Activated T-helper 2 cell treated with anti-CD3 and anti-CD28 coated beads, Interferon-gamma antibody, Interleukin-2, Interleukin-4, amounts not matched to agents 10 μg/mL and 5 μg/mL and 100 μg/mL, durations not matched to agents 14 hours and 24 hours and 36 hours (primary cell): Measurements from ENCODE around the gene ARHGEF7. TPM values are rescaled to one million over a fixed set of nuclear protein-coding genes. Genes with fewer than 3 reads are reported as not detected.

ENCODE experiments used
- DNase-seq: peaks from one replicate; pipeline ENCODE4 v3.0.0; 2021; ENCODE audit warnings: low spot score
- H3K27ac Mint-ChIP-seq: one replicate; pipeline ENCODE4 v1.8.0; 2021; ENCODE audit warnings: mixed read lengths
- H3K27me3 Mint-ChIP-seq: one replicate; pipeline ENCODE4 v1.8.0; 2021; ENCODE audit warnings: low read depth, mixed read lengths
- H3K36me3 Mint-ChIP-seq: one replicate; pipeline ENCODE4 v1.8.0; 2021; ENCODE audit warnings: low read depth, mixed read lengths
- H3K4me1 Mint-ChIP-seq: one replicate; pipeline ENCODE4 v1.8.0; 2021; ENCODE audit warnings: low read depth, mixed read lengths
- H3K4me3 Mint-ChIP-seq: one replicate; pipeline ENCODE4 v1.8.0; 2021; ENCODE audit warnings: low read depth, mild to moderate bottlenecking, moderate library complexity, mixed read lengths
- H3K9me3 Mint-ChIP-seq: one replicate; pipeline ENCODE4 v1.8.0; 2021; ENCODE audit warnings: mixed read lengths
- intact Hi-C: fragments of 100-400 bp; cut with micrococcal nuclease; formaldehyde crosslinking; loops from one replicate; pipeline ENCODE4 v1.15.1; 2023
- total RNA-seq: library from RNA; stranded (reverse); gene quantifications from 2 replicates; pipeline ENCODE4 v1.2.3, GENCODE V29; 2022

The ARHGEF7 gene
- total RNA-seq, 1 donor from 2014 or later = 76.0 TPM

- H3K4me3 Mint-ChIP-seq = no peak overlapping the region
- H3K4me1 Mint-ChIP-seq = no peaks in the 10 kb centered on the region
- H3K36me3 Mint-ChIP-seq = no peaks in the 10 kb centered on the region
- no peak overlapping the region for H3K27ac Mint-ChIP-seq
- intact Hi-C loops = no loop called here
- peaks cover 33% of the 10 kb centered on the region for H3K27me3 Mint-ChIP-seq
- H3K9me3 Mint-ChIP-seq = no peaks in the 10 kb centered on the region
- DNase-seq = no peak
Observed at GRCh38 chr13:111129465-111130115, 14.5 kb downstream of the ARHGEF7 start.

GRCh38 chr13:111130116-111130508, 15.0 kb downstream of the ARHGEF7 start:
- Mint-ChIP-seq H3K9me3 (no peaks in the 10 kb centered on the region), H3K27ac (no peak overlapping the region), H3K4me1 (no peaks in the 10 kb centered on the region), H3K4me3 (no peak overlapping the region), H3K36me3 (no peaks in the 10 kb centered on the region), H3K27me3 (peaks cover 33% of the 10 kb centered on the region)
- no peak for DNase-seq
- intact Hi-C loops = no loop called here

- H3K4me1 Mint-ChIP-seq = no peaks in the 10 kb centered on the region
- no peaks in the 10 kb centered on the region for H3K9me3 Mint-ChIP-seq
- H3K36me3 Mint-ChIP-seq = no peaks in the 10 kb centered on the region
- H3K4me3 Mint-ChIP-seq = no peak overlapping the region
- no peak for DNase-seq
- no peak overlapping the region for H3K27ac Mint-ChIP-seq
- peaks cover 30% of the 10 kb centered on the region for H3K27me3 Mint-ChIP-seq
- intact Hi-C loops = no loop called here
Observed at GRCh38 chr13:111131048-111131447, 15.9 kb downstream of the ARHGEF7 start.

- no peak overlapping the region for H3K27ac Mint-ChIP-seq
- peaks cover 30% of the 10 kb centered on the region for H3K27me3 Mint-ChIP-seq
- H3K9me3 Mint-ChIP-seq = no peaks in the 10 kb centered on the region
- DNase-seq = no peak
- H3K36me3 Mint-ChIP-seq = no peaks in the 10 kb centered on the region
- H3K4me1 Mint-ChIP-seq = no peaks in the 10 kb centered on the region
- intact Hi-C loops = no loop called here
- no peak overlapping the region for H3K4me3 Mint-ChIP-seq
Observed at GRCh38 chr13:111131611-111132010, 16.5 kb downstream of the ARHGEF7 start.

- Mint-ChIP-seq H3K36me3 (no peaks in the 10 kb centered on the region), H3K27me3 (peaks cover 28% of the 10 kb centered on the region)
- intact Hi-C loops = no loop called here
Observed at GRCh38 chr13:111132948-111133347, 17.8 kb downstream of the ARHGEF7 start.

GRCh38 chr13:111139452-111139851, 24.3 kb downstream of the ARHGEF7 start:
- H3K4me3 Mint-ChIP-seq = no peak overlapping the region
- intact Hi-C loops = no loop called here
- DNase-seq = no peak
- no peaks in the 10 kb centered on the region for H3K36me3 Mint-ChIP-seq
- H3K4me1 Mint-ChIP-seq = no peaks in the 10 kb centered on the region
- H3K27ac Mint-ChIP-seq = no peak overlapping the region
- H3K27me3 Mint-ChIP-seq = peaks cover 50% of the 10 kb centered on the region
- H3K9me3 Mint-ChIP-seq = no peaks in the 10 kb centered on the region

More at GRCh38 chr13:111132948-111133347, 17.8 kb downstream of the ARHGEF7 start:
- no peak overlapping the region for H3K4me3 Mint-ChIP-seq
- no peak overlapping the region for H3K27ac Mint-ChIP-seq
- no peaks in the 10 kb centered on the region for H3K4me1 Mint-ChIP-seq
- H3K9me3 Mint-ChIP-seq = no peaks in the 10 kb centered on the region
- no peak for DNase-seq

GRCh38 chr13:111139873-111140561, 24.9 kb downstream of the ARHGEF7 start:
- intact Hi-C loops = no loop called here
- DNase-seq = no peak
- Mint-ChIP-seq H3K36me3 (no peaks in the 10 kb centered on the region), H3K27me3 (peaks cover 52% of the 10 kb centered on the region), H3K27ac (no peak overlapping the region), H3K4me1 (no peaks in the 10 kb centered on the region), H3K4me3 (no peak overlapping the region), H3K9me3 (no peaks in the 10 kb centered on the region)

GRCh38 chr13:111140562-111141105, 25.5 kb downstream of the ARHGEF7 start:
- intact Hi-C loops = no loop called here

GRCh38 chr13:111142472-111142871, 27.4 kb downstream of the ARHGEF7 start:
- Mint-ChIP-seq H3K36me3 (no peaks in the 10 kb centered on the region), H3K27ac (no peak overlapping the region), H3K4me1 (no peaks in the 10 kb centered on the region), H3K9me3 (no peaks in the 10 kb centered on the region), H3K4me3 (no peak overlapping the region), H3K27me3 (peaks cover 51% of the 10 kb centered on the region)
- DNase-seq = no peak
- intact Hi-C loops = no loop called here

More at GRCh38 chr13:111140562-111141105, 25.5 kb downstream of the ARHGEF7 start:
- Mint-ChIP-seq H3K4me1 (no peaks in the 10 kb centered on the region), H3K27ac (no peak overlapping the region), H3K9me3 (no peaks in the 10 kb centered on the region), H3K4me3 (no peak overlapping the region), H3K27me3 (peaks cover 48% of the 10 kb centered on the region), H3K36me3 (no peaks in the 10 kb centered on the region)
- DNase-seq = no peak

- no peak overlapping the region for H3K27ac Mint-ChIP-seq
- H3K4me1 Mint-ChIP-seq = no peaks in the 10 kb centered on the region
- H3K36me3 Mint-ChIP-seq = no peaks in the 10 kb centered on the region
- H3K9me3 Mint-ChIP-seq = no peaks in the 10 kb centered on the region
- intact Hi-C loops = no loop called here
- H3K27me3 Mint-ChIP-seq = peaks cover 53% of the 10 kb centered on the region
- DNase-seq = no peak
- no peak overlapping the region for H3K4me3 Mint-ChIP-seq
Observed at GRCh38 chr13:111143865-111144540, 28.9 kb downstream of the ARHGEF7 start.

GRCh38 chr13:111145071-111145470, 30.0 kb downstream of the ARHGEF7 start:
- peaks cover 53% of the 10 kb centered on the region for H3K27me3 Mint-ChIP-seq

GRCh38 chr13:111145506-111145905, 30.4 kb downstream of the ARHGEF7 start:
- H3K27me3 Mint-ChIP-seq = peaks cover 52% of the 10 kb centered on the region
- H3K27ac Mint-ChIP-seq = no peak overlapping the region
- no peaks in the 10 kb centered on the region for H3K4me1 Mint-ChIP-seq
- H3K36me3 Mint-ChIP-seq = no peaks in the 10 kb centered on the region
- intact Hi-C loops = no loop called here
- H3K9me3 Mint-ChIP-seq = no peaks in the 10 kb centered on the region
- H3K4me3 Mint-ChIP-seq = no peak overlapping the region
- no peak for DNase-seq

More at GRCh38 chr13:111145071-111145470, 30.0 kb downstream of the ARHGEF7 start:
- H3K9me3 Mint-ChIP-seq = no peaks in the 10 kb centered on the region
- H3K4me3 Mint-ChIP-seq = no peak overlapping the region
- H3K36me3 Mint-ChIP-seq = no peaks in the 10 kb centered on the region
- no peak for DNase-seq
- no peak overlapping the region for H3K27ac Mint-ChIP-seq
- H3K4me1 Mint-ChIP-seq = no peaks in the 10 kb centered on the region
- intact Hi-C loops = no loop called here

GRCh38 chr13:111152844-111153243, 37.7 kb downstream of the ARHGEF7 start:
- peaks cover 18% of the 10 kb centered on the region for H3K36me3 Mint-ChIP-seq
- intact Hi-C loops = loop anchor here (1.0 to 5.0 kb wide), 4 partner anchors 49 to 441 kb away; partner anchors contain the start of genes ANKRD10 and ING1
- DNase-seq = no peak
- peaks cover 25% of the 10 kb centered on the region for H3K4me1 Mint-ChIP-seq
- H3K9me3 Mint-ChIP-seq = no peaks in the 10 kb centered on the region
- H3K27me3 Mint-ChIP-seq = peaks cover 32% of the 10 kb centered on the region
- peak overlapping the region; percentile 91 for H3K4me3 Mint-ChIP-seq
- peak overlapping the region; percentile 95 for H3K27ac Mint-ChIP-seq
